Fibroblast of peridontal ligament (primary cell): ENCODE data around the gene HSP90AB1.

ENCODE experiments used
- DNase-seq: peaks from one replicate; pipeline ENCODE4 v3.0.0-alpha.2; 2010; ENCODE audit errors: extremely low read depth

The HSP90AB1 gene

GRCh38 chr6:44286285-44286565, 39.3 kb downstream of the HSP90AB1 start:
- DNase-seq, result no peak

DNA sequence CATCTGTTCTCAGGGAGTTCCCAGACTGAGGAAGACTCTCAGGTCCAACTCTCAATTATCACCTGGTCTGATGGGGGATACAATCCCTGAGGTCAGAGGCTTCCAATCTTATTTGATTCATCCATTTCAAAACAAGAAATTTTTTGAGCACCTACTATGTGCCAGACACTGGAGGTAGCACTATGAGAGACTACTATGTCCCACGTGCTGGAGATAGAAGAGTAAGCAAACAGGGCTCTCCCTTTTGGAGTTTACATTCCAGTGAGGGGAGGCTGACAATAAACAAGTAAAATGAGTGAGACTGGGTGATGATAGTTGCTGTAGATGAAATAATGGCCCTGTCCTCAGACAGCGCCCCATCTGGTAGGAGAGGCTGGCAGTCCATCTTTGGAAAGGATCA, 39.8 kb downstream of the HSP90AB1 start:
- no peak for DNase-seq

DNA sequence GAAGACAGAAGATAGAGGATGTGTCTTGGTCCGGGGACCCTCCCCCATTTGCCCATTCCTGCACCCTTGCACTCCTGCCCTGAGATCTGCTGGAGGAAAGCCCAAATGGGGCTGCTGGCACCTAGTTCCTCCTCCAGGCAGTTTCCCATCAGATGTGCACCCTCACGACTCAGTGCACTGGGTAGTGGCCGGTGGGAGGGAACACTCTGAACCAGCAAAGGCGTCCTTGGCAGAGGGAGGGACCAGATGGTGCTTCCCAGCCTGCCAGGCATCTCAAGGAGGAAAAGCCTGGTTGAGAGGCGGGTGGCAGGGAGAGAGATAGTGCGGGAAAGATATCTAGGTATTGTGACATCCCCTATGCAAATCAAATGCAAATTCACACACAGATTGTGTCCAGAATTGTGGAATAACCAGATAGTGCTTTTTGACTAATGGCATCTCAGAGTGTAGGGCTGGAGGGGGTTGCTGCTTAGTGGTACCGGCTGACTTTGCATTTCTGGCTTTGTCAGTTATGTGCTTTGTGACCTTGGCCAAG, 42.9 kb downstream of the HSP90AB1 start:
- DNase-seq, result no peak

GRCh38 chr6:44291841-44292240, 44.9 kb downstream of the HSP90AB1 start:
- DNase-seq, result no peak

DNA sequence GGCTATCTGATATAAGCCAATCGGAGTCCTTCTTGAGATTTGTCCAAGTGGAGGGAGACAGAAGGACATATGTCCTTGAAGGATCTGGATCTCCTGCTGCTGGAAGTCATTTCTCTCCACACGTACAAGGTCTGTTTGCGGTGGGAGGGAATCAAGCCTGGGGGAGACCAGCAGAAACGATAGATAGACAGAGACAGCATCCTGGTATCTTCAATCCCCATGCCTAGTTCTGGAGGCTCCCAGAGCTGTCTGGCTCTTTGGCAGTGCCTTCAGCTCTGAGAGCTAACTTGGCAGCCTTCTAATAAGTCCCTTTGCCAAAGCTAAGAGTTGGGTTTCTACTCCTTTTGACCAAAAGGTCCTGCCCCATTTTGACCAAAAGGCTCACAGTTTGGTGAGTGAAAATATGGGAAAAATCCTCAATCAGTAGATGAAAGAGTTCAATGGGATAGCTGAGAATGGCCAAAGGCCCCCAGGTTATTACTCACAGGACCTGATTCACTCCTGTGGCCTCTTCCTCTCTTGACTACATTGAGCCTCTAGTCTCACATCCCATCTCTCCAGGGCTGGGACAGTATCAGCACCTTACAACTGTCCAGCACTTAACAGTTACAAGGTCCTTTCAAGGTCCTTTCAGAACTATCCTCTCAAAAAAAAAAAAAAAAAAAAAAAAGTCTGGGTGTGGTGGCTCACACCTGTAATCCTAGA, 45.9 kb downstream of the HSP90AB1 start:
- no peak for DNase-seq

- DNase-seq, result no peak
These were observed 48.2 kb downstream of the HSP90AB1 start for GRCh38 chr6:44294832-44295791.

DNA sequence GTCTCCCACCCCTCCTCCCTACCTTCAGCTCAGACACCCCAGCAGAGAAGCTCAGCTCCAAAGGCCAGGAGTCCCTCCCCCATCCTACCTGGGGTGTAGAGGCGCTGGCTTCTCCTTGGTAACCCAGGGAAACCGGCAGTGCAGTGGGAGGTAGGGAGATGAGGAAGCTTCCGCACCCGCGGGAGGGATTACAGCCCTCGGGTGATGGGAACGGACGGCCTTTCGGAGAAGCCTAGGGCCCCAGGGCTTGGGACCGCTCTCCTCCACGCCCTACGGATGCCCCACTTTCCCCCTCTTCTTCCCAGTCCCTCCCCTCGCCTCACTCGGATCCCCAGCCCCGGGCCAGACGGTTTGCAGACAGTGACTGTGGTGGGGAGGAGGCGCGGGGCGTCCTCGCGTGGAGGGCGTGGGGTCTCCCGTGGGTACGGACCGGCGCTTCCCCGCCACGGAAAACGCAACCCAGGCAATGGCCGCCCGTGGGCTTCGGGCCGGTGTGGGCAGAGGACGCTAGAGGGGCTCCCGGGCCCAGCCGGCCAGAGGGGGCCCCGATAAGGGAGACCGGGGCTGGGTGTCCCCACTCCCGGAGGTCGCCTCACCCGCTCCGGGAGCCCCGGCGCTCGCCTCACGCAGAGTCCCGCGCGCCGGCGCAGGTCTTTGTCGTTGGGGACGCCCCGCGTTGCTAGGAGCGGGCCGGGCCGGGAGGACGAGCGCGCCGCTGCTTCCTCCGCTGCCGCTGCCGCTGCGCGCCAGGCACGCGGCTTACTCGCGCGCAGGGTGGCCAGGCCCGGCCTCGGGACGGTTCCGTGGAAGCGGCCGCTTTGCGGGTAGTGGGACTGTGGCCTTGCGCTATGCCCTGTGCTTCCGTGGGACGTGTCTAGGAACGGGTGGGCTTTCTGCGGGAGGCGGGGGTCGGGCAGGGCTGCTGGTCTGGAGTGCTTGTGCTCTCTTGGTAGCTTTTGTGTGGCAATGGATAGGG, 50.5 kb downstream of the HSP90AB1 start:
- peak; percentile 3 for DNase-seq

DNA sequence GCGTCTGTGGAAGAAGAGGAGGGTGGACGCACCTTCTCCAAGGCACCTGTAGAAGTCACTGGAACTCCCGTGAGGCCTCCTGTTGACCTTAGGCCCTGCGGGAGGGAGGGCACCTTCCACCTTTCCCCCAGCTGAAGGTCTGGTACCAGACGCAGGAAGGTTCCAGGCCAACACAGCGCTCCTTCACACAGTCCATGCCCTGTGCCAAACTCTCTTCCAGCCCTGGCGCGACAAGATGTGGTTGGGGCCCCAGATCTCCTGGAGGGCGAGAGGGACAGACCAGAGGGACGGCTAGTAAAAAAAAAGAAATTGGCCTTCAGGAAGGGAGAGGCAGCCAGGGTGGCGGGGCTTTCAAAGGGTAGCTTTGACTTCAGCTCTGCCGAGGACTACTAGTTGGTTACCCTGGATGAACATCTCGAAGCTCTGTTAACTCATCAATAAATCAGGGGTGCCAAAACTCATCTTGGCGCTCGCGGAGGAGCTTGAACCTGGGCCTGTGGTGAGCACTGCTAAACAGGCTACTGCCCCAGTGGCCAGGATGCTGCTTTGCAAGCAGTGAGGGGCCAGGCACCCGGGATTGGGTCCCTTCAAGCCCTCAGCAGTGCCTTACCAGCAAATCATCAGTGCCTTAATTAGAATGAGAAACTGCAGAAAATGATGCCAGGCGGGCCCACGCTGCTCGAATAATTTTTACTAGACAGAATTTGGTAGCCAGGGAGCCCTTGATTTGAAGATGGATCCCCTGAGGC, 51.3 kb downstream of the HSP90AB1 start:
- DNase-seq, result no peak

DNA sequence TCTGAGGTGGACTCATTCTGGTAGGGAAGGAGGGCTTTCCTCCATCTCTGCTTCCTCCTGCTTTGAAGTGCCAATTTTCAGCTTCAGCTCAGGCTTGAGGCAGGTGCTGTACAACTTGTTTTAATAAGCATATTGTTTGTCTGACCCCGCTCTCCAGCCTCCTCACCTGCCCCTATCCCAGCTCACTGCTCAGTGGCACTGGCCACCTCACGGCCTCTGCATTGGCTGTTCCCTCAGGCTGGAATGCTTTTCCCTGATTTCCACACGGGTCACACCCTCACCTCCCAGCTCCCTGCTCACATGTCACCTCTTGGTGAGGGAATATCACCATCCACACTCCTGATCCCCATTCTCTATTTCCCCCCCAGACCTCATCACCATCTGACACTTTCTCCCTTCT, 52.0 kb downstream of the HSP90AB1 start:
- DNase-seq, result no peak

DNA sequence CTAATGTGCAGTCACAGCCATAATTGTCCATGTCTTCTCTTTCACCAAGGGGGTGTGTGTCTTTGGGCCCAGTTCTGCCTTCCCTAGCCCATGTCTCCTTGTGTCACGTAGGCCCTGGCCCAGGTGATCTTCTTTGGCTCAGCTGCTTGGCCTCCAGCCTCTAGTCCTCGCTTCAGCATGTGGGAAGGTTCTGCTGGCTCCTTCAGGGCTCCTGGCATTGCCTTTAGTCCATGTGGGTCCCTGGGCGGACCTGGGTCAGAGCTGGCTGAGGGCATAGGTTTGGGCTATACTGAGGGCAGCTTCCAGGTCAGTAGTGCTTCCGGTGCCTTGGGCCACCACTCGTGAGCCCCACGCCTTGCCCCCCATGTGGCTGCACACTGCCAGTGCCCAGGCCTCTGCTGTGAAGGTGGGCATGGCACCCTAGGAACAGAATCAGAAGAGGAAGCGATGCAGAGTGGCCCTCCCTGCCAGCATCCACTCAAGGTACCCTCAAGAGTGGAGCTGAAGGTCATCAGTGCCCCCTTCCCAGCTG, 53.5 kb downstream of the HSP90AB1 start:
- DNase-seq, result no peak

DNA sequence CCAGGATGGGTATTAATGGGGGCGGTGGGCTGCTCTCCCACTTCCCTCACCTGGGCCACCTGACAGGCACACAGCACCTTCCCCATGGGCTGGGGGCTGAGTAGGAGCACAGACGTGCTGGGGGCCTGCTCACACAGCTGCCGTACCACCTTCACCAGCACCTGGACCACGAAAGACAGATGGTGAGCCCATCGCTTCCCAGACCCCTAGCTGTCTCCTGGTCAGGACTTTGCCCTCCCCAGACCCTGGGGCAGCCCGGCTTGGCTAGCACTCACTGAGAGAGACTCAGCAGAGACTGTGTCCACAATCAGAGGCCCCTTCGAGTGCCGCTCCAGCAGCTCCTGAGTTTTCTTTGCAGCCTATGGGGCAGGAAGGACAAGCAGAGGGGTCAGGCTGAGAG, 54.2 kb downstream of the HSP90AB1 start:
- DNase-seq, result no peak

DNA sequence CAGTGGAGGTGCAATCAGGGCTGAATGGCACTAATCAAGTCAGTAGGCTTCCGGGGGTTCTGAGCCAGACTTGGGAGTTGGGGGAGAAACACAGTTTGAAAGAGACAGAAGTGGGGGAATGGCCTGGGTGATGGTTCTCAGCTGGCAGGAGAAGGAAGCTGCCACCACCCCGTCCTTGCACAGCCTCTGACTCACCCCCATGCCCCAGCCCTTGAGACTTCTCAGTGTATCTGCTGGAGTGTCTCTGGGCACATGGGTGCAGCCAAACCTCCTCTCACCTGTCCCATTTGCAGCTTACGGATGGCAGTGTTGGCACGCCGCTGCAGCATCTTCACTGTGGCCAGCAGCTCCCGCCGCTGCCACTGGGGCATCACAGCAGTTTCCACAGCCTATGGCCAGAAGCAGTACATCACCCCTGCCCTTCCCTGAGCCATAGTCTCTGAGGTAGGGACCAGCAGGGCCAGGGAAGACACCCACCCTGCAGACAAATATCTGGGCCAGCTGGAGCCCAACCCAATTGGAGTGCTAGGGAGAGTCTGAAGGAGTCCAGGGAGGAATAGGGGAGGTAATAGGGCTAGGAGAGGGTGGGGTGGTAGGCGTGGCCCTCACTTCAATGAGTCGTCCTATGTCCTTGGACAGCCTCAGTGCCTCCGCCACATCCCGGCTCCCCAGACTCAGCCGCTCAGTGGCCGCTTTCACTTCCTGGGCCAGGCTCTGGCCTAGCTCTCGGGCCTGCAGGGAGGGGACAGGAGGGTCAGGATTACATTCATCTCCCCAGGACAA, 55.1 kb downstream of the HSP90AB1 start:
- DNase-seq, result no peak

GRCh38 chr6:44302856-44303255, 56.0 kb downstream of the HSP90AB1 start:
- no peak for DNase-seq
